H1 (cell line): Measurements from ENCODE around the gene COLEC12.

Experiments used
- CBX5 ChIP-seq: fragments of 300-800, 300-1000 bp; sonication (generic); IDR thresholded peaks from 2 replicates; pipeline ENCODE4 v1.7.1; 2016; ENCODE audit warnings: antibody characterized with exemption, low read length, low read depth
- CHD2 ChIP-seq: IDR thresholded peaks from 2 replicates; pipeline ENCODE4 v1.6.1; 2012; ENCODE audit warnings: low read length, improper control_type of control experiment
- EP300 ChIP-seq, 2 experiments: IDR thresholded peaks; 1 replicate in 1 of 2; 2 replicates in 1 of 2; pipeline ENCODE4 v1.6.1; 2011 to 2012; ENCODE audit warnings: low read depth in 2 of 2, low read length in 2 of 2, mild to moderate bottlenecking in 2 of 2, borderline replicate concordance in 1 of 2, inconsistent platforms in 1 of 2, moderate library complexity in 1 of 2
- FOSL1 ChIP-seq: IDR thresholded peaks from 2 replicates; pipeline ENCODE4 v1.6.1; 2011; ENCODE audit warnings: mild to moderate bottlenecking, low read depth, low read length, moderate library complexity; ENCODE audit not compliant: insufficient read depth
- HDAC2 ChIP-seq, 2 experiments: fragments of 300-600 bp in 1 of 2; sonication (generic) in 1 of 2; IDR thresholded peaks; 2 replicates each; pipeline ENCODE4 v1.6.1; 2011 to 2012; ENCODE audit warnings: low read depth in 2 of 2, low read length in 2 of 2, mild to moderate bottlenecking in 2 of 2, moderate library complexity in 2 of 2, borderline replicate concordance in 1 of 2, inconsistent platforms in 1 of 2
- POLR2A ChIP-seq, 2 experiments: IDR thresholded peaks; 1 replicate in 1 of 2; 2 replicates in 1 of 2; pipeline ENCODE4 v1.6.1; 2011; ENCODE audit warnings: low read depth in 2 of 2, low read length in 2 of 2, mild to moderate bottlenecking in 2 of 2; ENCODE audit errors: control extremely low read depth in 1 of 2
- POLR2AphosphoS5 ChIP-seq: IDR thresholded peaks from 2 replicates; pipeline ENCODE4 v1.6.1; 2011; ENCODE audit warnings: low read depth, low read length
- TAF1 ChIP-seq: IDR thresholded peaks from 2 replicates; pipeline ENCODE4 v1.6.1; 2011; ENCODE audit warnings: mild to moderate bottlenecking, low read depth, low read length
- TCF12 ChIP-seq: IDR thresholded peaks from 2 replicates; pipeline ENCODE4 v1.6.1; 2011; ENCODE audit warnings: low read depth, mild to moderate bottlenecking, low read length
- ZNF274 ChIP-seq: IDR thresholded peaks from 2 replicates; pipeline ENCODE4 v1.7.0; 2012; ENCODE audit warnings: low read length, borderline replicate concordance; ENCODE audit errors: extremely low read depth
- TF ChIP-seq, protein P1 (sequence below), 3 experiments: IDR thresholded peaks; 1 replicate in 2 of 3; 2 replicates in 1 of 3; pipeline versions ENCODE4 v1.5.1 to v1.6.1; 2011; ENCODE audit warnings: low read length in 3 of 3, mild to moderate bottlenecking in 3 of 3, inconsistent platforms in 2 of 3, low read depth in 1 of 3, moderate library complexity in 1 of 3; ENCODE audit not compliant: insufficient read depth in 1 of 3; ENCODE audit errors: control extremely low read depth in 1 of 3

DNA sequence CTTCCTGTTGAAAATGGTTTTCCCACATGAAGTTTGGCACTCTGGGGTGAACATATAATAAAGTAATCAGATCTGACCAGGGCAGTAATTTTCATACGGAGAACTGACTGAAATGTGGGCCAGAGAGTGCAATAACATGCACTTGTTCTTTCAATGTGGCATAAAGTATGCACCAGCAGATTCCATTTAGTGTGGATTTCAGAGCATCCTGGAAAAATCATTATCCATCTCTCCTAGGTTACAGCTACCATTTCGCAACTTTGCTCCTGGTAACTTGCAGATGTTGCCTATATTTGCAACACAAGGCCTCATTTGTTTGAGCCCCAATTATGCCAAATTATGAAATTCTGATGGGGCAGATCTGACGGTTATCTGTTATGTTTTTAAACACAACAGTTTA, 55.4 kb downstream of the COLEC12 start:
- TF ChIP-seq EP300 (IDR thresholded peaks at IDR 0.05; ENCODE audit: borderline replicate concordance in 1 of 2, low read depth in 2 of 2, low read length in 2 of 2), result no peak
- TF ChIP-seq, protein P1, sequence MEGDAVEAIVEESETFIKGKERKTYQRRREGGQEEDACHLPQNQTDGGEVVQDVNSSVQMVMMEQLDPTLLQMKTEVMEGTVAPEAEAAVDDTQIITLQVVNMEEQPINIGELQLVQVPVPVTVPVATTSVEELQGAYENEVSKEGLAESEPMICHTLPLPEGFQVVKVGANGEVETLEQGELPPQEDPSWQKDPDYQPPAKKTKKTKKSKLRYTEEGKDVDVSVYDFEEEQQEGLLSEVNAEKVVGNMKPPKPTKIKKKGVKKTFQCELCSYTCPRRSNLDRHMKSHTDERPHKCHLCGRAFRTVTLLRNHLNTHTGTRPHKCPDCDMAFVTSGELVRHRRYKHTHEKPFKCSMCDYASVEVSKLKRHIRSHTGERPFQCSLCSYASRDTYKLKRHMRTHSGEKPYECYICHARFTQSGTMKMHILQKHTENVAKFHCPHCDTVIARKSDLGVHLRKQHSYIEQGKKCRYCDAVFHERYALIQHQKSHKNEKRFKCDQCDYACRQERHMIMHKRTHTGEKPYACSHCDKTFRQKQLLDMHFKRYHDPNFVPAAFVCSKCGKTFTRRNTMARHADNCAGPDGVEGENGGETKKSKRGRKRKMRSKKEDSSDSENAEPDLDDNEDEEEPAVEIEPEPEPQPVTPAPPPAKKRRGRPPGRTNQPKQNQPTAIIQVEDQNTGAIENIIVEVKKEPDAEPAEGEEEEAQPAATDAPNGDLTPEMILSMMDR (IDR thresholded peaks at IDR 0.05; ENCODE audit: control extremely low read depth in 1 of 3, insufficient read depth in 1 of 3, low read depth in 1 of 3, low read length in 3 of 3), result no peak
- TF ChIP-seq TAF1, result no peak
- TF ChIP-seq CHD2, result no peak
- no peak for TF ChIP-seq TCF12
- no peak for TF ChIP-seq FOSL1
- no peak for TF ChIP-seq HDAC2 (IDR thresholded peaks at IDR 0.05; ENCODE audit: borderline replicate concordance in 1 of 2, low read depth in 2 of 2, low read length in 2 of 2)
- TF ChIP-seq ZNF274, result no peak
- TF ChIP-seq POLR2A (IDR thresholded peaks at IDR 0.05; ENCODE audit: control extremely low read depth in 1 of 2, low read depth in 2 of 2, low read length in 2 of 2), result no peak
- no peak for TF ChIP-seq CBX5
- TF ChIP-seq POLR2AphosphoS5, result no peak
